D721Med (cell line): ENCODE results near the gene GATA6.

Experiments
- DNase-seq: peaks from one replicate; pipeline ENCODE4 v3.0.0; 2011; ENCODE audit warnings: low spot score; ENCODE audit not compliant: insufficient read length
- FAIRE-seq: peaks from 2 replicates; lab custom pipeline; 2011; peaks lifted over from hg19 to GRCh38; lab: Jason Lieb, UNC
- CTCF ChIP-seq: IDR thresholded peaks from 2 replicates; pipeline ENCODE4 v1.5.1; 2012; ENCODE audit warnings: mild to moderate bottlenecking, control low read depth; ENCODE audit not compliant: insufficient read depth; ENCODE audit errors: missing control alignments

GATA6 gene

GRCh38 chr18:22175346-22175745 is 6.0 kb downstream of the GATA6 start:
- no peak for DNase-seq
- no peak for FAIRE-seq
- TF ChIP-seq CTCF: no peak

- no peak for DNase-seq
- no peak for FAIRE-seq
- TF ChIP-seq CTCF: no peak
Measured at GRCh38 chr18:22176420-22177326, 7.3 kb downstream of the GATA6 start.

- FAIRE-seq: no peak
- TF ChIP-seq CTCF: no peak
- no peak for DNase-seq
Measured at GRCh38 chr18:22177327-22177871, 8.0 kb downstream of the GATA6 start.

DNA sequence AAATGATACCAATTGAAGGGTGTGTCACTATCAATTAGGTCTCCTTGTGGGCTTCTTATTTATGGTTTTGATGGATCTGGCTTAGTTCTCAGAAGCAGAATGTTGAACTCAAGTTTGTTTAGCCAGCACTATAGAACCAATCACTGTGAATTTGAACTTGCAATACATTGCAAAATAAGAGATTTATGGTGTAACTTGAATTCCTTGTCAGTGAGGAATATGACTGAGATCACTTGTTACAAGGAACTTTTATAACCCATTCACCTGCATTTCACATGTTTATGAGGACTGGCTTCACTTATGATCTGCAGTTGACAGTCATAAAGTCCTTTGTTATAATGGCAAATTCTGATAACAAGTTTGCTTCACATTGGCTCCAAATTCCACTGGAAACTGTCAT is 9.8 kb downstream of the GATA6 start:
- DNase-seq (no peak), FAIRE-seq (no peak)
- TF ChIP-seq CTCF: no peak

DNA sequence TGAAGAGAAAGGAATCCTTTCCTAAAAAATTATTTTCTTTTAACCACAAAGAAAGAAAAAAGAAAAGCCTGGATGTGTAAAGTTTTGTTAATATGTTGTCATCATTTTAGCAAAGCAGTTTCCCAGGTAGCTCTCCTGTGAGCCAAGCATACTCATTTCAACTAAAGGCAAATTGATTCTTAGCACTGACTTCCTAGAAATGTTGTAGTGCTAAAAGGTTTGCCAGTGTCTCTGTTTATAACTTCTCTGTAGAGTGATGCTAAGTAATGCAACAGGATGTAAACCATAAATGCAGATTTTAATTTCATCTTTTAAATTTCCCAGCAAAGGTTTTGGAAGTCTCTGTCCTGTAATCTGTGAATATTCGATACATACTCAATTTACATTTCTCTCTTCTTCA is 10.2 kb downstream of the GATA6 start:
- TF ChIP-seq CTCF: no peak
- FAIRE-seq: no peak
- no peak for DNase-seq

DNA sequence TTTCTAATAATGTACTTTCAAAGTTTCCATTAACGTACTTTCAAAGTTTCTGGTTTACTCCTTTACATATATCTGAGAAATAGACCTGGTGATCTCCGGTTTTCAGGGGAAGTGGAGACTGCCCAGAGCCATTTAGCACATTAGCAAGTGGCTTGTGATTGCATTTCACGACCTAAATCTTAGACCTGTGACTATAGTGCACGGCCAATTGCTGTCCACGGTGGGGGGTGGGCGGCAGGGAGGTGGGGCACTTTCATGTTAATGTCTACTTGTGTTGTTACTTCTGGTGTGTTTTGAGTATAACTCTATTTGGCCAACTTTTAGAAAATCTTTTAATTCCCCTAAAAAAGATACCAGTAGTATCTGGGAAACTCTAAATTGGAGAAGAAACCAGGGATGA is 11.3 kb downstream of the GATA6 start:
- DNase-seq (no peak), FAIRE-seq (no peak)
- TF ChIP-seq CTCF: no peak
